GM10266 (cell line): Measurements from ENCODE around the gene MEX3B.
"Not testable (repeated sequence)": the region's sequence is repeated elsewhere in the genome, so short reads cannot be mapped to it uniquely, and the experiment has no call there.

Experiments
- DNase-seq: peaks from one replicate; pipeline ENCODE4 v3.0.0; 2012; ENCODE audit errors: extremely low spot score
- TF ChIP-seq, protein P1 (sequence below): IDR thresholded peaks from 2 replicates; pipeline ENCODE4 v1.5.1; 2012; ENCODE audit warnings: mild to moderate bottlenecking, low read depth; ENCODE audit not compliant: control insufficient read depth, insufficient read depth; ENCODE audit errors: missing control alignments

MEX3B gene

DNA sequence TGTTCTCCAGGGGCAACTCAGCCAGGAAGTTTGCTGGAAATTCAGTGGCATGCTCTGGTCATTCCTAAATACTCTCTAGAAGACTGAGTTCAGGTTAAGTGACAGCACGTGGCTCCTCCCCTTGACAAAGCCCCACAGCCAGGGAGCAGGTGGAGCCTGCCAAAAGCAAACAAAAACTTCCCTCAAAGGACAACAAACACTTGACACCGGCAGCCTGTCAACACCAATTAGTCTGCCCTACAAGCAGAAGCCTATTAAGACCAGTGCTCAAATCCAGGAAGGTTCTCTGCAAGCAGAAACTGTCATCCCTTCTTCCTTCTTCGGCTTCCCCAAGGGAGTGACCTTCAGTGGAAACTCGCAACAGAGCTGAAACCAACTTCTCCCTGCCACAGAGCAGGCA lies 5.0 kb downstream of the MEX3B start:
- TF ChIP-seq, protein P1, sequence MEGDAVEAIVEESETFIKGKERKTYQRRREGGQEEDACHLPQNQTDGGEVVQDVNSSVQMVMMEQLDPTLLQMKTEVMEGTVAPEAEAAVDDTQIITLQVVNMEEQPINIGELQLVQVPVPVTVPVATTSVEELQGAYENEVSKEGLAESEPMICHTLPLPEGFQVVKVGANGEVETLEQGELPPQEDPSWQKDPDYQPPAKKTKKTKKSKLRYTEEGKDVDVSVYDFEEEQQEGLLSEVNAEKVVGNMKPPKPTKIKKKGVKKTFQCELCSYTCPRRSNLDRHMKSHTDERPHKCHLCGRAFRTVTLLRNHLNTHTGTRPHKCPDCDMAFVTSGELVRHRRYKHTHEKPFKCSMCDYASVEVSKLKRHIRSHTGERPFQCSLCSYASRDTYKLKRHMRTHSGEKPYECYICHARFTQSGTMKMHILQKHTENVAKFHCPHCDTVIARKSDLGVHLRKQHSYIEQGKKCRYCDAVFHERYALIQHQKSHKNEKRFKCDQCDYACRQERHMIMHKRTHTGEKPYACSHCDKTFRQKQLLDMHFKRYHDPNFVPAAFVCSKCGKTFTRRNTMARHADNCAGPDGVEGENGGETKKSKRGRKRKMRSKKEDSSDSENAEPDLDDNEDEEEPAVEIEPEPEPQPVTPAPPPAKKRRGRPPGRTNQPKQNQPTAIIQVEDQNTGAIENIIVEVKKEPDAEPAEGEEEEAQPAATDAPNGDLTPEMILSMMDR, result no peak
- DNase-seq, result no peak

DNA sequence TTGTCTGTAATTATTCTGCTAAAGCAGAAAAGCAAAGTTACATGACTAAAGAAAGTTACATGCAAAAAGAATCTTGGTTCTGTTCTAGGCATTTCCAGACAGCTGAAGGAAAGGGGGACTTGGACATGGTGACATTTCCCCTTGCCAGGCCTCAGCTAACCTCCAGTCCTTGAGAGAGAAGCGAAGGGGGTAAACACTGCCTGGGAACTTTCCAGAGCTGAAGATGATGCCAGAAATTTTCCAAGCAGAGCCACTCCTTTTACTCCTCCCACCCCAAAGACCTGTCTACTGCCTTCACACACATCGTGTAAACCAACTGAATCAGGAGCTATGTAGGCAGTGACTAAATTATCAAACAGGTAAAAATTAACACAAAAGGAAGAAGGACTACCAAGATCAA lies 5.4 kb downstream of the MEX3B start:
- no peak for DNase-seq
- TF ChIP-seq, protein P1, result no peak

DNA sequence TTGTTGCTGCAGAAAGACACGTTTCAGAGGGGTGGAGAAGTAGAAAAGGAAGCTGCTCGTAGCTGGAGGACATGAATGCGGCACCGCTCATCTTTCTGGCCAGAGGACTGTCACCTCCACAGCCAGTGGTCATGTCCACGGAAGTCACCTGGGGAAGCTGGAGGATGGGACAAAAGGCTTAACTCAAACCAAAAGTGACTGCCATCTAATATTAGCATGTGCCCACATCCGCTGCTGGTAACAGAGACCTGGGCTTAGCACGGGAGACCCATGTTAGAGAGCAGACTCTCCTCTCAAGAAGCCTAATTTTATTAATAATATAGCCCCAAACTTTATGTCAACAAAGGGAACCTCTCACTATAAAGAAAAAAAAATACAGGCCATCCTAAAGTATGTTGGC lies 5.9 kb downstream of the MEX3B start:
- DNase-seq, result no peak
- TF ChIP-seq, protein P1, result no peak

DNA sequence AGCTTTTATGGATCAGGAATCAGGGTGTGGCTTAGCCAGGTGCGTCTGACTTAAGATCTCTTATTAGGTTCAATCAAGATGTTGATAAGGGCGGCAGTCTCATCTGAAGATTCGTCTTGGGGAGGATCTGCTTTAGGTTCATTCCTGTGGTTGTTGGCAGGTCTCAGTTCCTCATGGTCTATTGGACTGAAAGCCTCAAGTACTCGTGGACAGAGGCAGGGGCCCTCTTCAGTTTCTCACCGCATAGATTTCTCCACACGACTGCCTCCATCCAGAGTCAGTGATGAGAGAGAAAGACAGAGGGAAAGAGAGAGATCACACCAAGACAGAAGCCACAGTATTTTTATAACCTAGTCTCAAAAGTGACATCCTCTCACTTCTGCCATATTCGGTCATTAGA lies 9.4 kb downstream of the MEX3B start:
- TF ChIP-seq, protein P1, result no peak
- DNase-seq, result no peak

DNA sequence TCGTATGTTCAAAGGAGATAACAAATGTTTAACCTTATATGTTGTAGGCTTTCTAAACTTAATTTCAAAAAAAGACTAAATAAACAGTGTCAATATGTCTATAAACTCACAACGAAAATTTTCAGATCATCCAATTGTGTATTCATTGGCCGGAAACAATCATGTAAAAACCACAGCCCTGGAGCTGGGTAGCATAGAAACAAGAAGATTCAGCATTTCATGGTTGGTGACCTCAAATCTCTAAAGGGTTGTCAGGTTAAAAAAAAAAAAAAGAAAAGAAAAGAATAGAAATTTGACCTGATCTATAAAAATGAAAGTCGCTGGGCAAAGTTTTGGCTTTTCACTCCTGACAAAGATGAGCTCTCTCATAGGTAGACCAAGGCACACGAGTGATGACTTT lies 13.9 kb downstream of the MEX3B start:
- no peak for DNase-seq
- TF ChIP-seq, protein P1, result no peak

DNA sequence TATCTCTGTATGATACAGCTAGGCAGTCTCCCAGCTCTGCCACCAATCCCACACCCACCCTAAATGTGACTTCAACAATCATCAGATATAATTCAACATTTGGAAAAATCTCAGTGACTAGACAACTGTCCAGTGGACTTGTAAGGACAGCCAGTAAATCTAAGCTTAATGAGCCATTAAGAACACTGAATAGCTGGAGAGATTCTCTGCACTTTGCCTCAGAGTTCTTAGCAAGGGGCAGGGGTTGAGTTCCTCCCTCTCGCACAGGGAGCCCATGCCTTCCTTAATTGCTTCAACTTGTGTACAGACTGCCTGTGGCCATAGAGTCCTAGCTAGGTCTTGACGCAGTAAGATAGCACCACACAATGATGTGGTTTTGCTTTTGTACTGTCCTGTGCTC lies 15.6 kb downstream of the MEX3B start:
- TF ChIP-seq, protein P1, result no peak
- no peak for DNase-seq

DNA sequence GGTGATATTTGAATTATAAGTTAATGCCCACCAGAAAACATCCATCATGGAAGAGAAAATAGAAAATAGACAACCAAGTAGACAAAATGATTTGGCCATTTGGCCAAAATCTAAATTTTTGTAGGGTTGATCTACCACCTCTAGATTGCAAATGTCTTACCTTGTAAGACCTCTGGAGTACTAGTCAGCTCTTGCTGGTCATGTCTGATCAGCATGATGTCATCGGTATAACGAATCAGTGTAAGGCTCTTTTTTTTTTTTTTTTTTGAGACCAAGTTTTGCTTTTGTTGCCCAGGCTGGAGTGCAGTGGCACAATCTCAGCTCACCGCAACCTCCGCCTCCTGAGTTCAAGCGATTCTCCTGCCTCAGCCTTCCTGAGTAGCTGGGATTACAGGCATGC lies 17.7 kb downstream of the MEX3B start:
- DNase-seq, result not testable (repeated sequence)

DNA sequence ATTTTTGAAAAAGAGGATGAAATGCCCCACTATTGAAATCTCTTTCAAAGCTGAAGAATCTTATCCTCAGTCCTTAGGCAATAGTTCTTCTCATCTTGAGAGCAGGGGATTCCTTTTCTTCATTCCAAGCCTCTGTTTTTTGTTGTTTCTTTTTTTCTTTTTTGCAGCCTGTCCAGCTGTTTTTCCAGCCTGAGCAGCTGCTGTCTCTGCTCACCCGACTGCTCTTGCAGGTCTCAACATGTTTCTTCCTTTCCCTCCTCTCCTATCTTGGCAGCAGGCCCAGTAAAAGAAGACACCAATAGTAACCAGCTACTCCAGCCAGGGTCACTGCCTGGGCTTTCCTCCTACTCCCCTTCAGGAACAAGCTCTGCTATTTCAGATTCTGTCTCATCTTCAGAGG lies 23.8 kb downstream of the MEX3B start:
- TF ChIP-seq, protein P1, result no peak
- DNase-seq, result no peak
